GM12878 (cell line): ENCODE measurements around the gene SPIB. TPM values are rescaled to one million over a fixed set of nuclear protein-coding genes. Genes with fewer than 3 reads are reported as not detected.

Experiments used
- ATAC-seq: fragments of 200-7000 bp; cut with Tn5 transposase; 3 replicates; pipeline ENCODE4 v1.9.1; 2020; ENCODE audit warnings: mild to moderate bottlenecking, moderate library complexity
- BruUV-seq: library from RNA; stranded (reverse); fragments of 400-500 nt; replicated peaks from 2 replicates; lab custom pipeline; 2021; lab: Mats Ljungman, UMichigan
- CTCF ChIA-PET: fragments of 300-600 bp; sonication (Branson Sonifier 250); formaldehyde crosslinking; extraction: SDS; loops from one replicate; lab custom pipeline; 2021; ENCODE audit warnings: inconsistent platforms; lab: Yijun Ruan, JAX
- POLR2A ChIA-PET: fragments of 350-600 bp; formaldehyde crosslinking; extraction: SDS; loops from one replicate; lab custom pipeline; 2021; ENCODE audit warnings: inconsistent platforms; lab: Charles Lee
- RAD21 ChIA-PET: fragments of 300-600 bp; sonication (Branson Sonifier 250); formaldehyde crosslinking; loops from one replicate; lab custom pipeline; 2023; ENCODE audit warnings: antibody characterized with exemption; ENCODE audit not compliant: unreplicated experiment; lab: Charles Lee
- SMC1A ChIA-PET: fragments of 300-600 bp; sonication (Branson Sonifier 250); formaldehyde crosslinking; loops from one replicate; lab custom pipeline; 2023; ENCODE audit not compliant: unreplicated experiment, uncharacterized antibody; lab: Charles Lee
- DNase-seq: peaks from one replicate; pipeline ENCODE4 v3.0.0-alpha.2; 2011; ENCODE audit warnings: low read depth, low spot score
- FAIRE-seq: peaks from 3 replicates; lab custom pipeline; 2011; peaks lifted over from hg19 to GRCh38; lab: Jason Lieb, UNC
- H2AFZ ChIP-seq: 2 replicates; pipeline ENCODE4 v1.6.0; 2011; ENCODE audit warnings: low read depth, low read length, control low read depth; ENCODE audit not compliant: control insufficient read depth
- H3K27ac ChIP-seq: 2 replicates; pipeline ENCODE4 v1.5.1; 2011; ENCODE audit warnings: control low read depth; ENCODE audit not compliant: control insufficient read depth, insufficient read depth
- H3K27me3 ChIP-seq, 2 experiments: replicated peaks in 1 of 2; 2 replicates each; pipeline versions ENCODE4 v1.6.0 to v1.6.1; 2011; ENCODE audit warnings: low read length in 1 of 2; ENCODE audit not compliant: control insufficient read depth in 2 of 2, insufficient read depth in 2 of 2
- H3K36me3 ChIP-seq, 2 experiments: 2 replicates each; pipeline ENCODE4 v1.5.1; 2011; ENCODE audit warnings: low read length in 1 of 2; ENCODE audit not compliant: control insufficient read depth in 2 of 2, insufficient read depth in 2 of 2
- H3K4me1 ChIP-seq: 2 replicates; pipeline ENCODE4 v1.6.1; 2011; ENCODE audit warnings: mild to moderate bottlenecking, low read length, moderate library complexity, mixed read lengths; ENCODE audit not compliant: control insufficient read depth, insufficient read depth
- H3K4me2 ChIP-seq: 2 replicates; pipeline ENCODE4 v1.6.0; 2011; ENCODE audit warnings: control low read depth; ENCODE audit not compliant: control insufficient read depth, insufficient read depth
- H3K4me3 ChIP-seq: fragments of 200-600 bp; sonication (generic); 2 replicates; pipeline ENCODE4 v1.5.1; 2016
- H3K79me2 ChIP-seq: 2 replicates; pipeline ENCODE4 v1.6.0; 2011; ENCODE audit warnings: low read length; ENCODE audit not compliant: control insufficient read depth, insufficient read depth
- H3K9ac ChIP-seq: 2 replicates; pipeline ENCODE4 v1.8.0; 2011; ENCODE audit warnings: low read length, control low read depth, mixed read lengths; ENCODE audit not compliant: control insufficient read depth, insufficient read depth
- H3K9me3 ChIP-seq: replicated peaks from 3 replicates; pipeline ENCODE4 v1.5.1; 2011; ENCODE audit warnings: mild to moderate bottlenecking, low read length; ENCODE audit not compliant: control insufficient read depth, insufficient read depth
- H4K20me1 ChIP-seq: 2 replicates; pipeline ENCODE4 v1.6.0; 2011; ENCODE audit not compliant: control insufficient read depth, insufficient read depth
- ASH2L ChIP-seq: fragments of 300-600, 200-600 bp; sonication (generic); IDR thresholded peaks from 2 replicates; pipeline ENCODE4 v1.6.1; 2017; ENCODE audit warnings: low read depth, mild to moderate bottlenecking, borderline replicate concordance
- CHD1 ChIP-seq: IDR thresholded peaks from 2 replicates; pipeline ENCODE4 v1.6.1; 2012; ENCODE audit warnings: low read depth, low read length, improper control_type of control experiment
- EGR1 ChIP-seq, 2 experiments: IDR thresholded peaks; 1 replicate in 1 of 2; 2 replicates in 1 of 2; pipeline ENCODE4 v1.6.1; 2011 to 2012; ENCODE audit warnings: low read depth in 2 of 2, low read length in 2 of 2, borderline replicate concordance in 1 of 2, mild to moderate bottlenecking in 1 of 2, moderate library complexity in 1 of 2
- IKZF1 ChIP-seq: fragments of 450-650 bp; conservative IDR thresholded peaks from 2 replicates; pipeline ENCODE4 v1.6.1; 2017; ENCODE audit warnings: antibody characterized with exemption, mild to moderate bottlenecking
- MYC ChIP-seq: IDR thresholded peaks from 2 replicates; pipeline ENCODE4 v1.6.1; 2011; ENCODE audit warnings: mild to moderate bottlenecking, low read length, moderate library complexity, inconsistent platforms; ENCODE audit not compliant: insufficient read depth, insufficient replicate concordance, insufficient read length, severe bottlenecking
- NFYA ChIP-seq: IDR thresholded peaks from 2 replicates; pipeline ENCODE4 v1.6.1; 2011; ENCODE audit warnings: low read depth, mild to moderate bottlenecking, low read length, improper control_type of control experiment, borderline replicate concordance
- NR2C1 ChIP-seq: fragments of 450-650 bp; IDR thresholded peaks from 2 replicates; pipeline ENCODE4 v1.6.1; 2017; ENCODE audit warnings: antibody characterized with exemption, mild to moderate bottlenecking, moderate library complexity
- NR2C2 ChIP-seq: IDR thresholded peaks from 2 replicates; pipeline ENCODE4 v1.6.1; 2011; ENCODE audit warnings: borderline replicate concordance, low read depth; ENCODE audit not compliant: control insufficient read depth, insufficient read length
- PML ChIP-seq: IDR thresholded peaks from 2 replicates; pipeline ENCODE4 v1.6.1; 2012; ENCODE audit warnings: low read length, inconsistent platforms
- POLR2AphosphoS5 ChIP-seq: IDR thresholded peaks from 2 replicates; pipeline ENCODE4 v1.6.1; 2011; ENCODE audit warnings: mild to moderate bottlenecking, low read length, inconsistent platforms
- SMAD1 ChIP-seq: fragments of 450-650 bp; IDR thresholded peaks from 2 replicates; pipeline ENCODE4 v1.6.1; 2018; ENCODE audit warnings: mild to moderate bottlenecking, low read depth; ENCODE audit not compliant: partially characterized antibody
- SMARCA5 ChIP-seq: fragments of 450-650 bp; IDR thresholded peaks from 2 replicates; pipeline ENCODE4 v1.6.1; 2017; ENCODE audit warnings: mild to moderate bottlenecking
- SPI1 ChIP-seq: IDR thresholded peaks from 2 replicates; pipeline ENCODE4 v1.6.1; 2011; ENCODE audit warnings: low read depth, mild to moderate bottlenecking, low read length, moderate library complexity, borderline replicate concordance; ENCODE audit not compliant: insufficient read depth
- ZBTB33 ChIP-seq: fragments of 450-650 bp; IDR thresholded peaks from 2 replicates; pipeline ENCODE4 v1.6.1; 2017; ENCODE audit warnings: mild to moderate bottlenecking
- ZNF274 ChIP-seq: IDR thresholded peaks from one replicate; pipeline ENCODE4 v1.8.0; 2011; ENCODE audit not compliant: insufficient read length, insufficient read depth
- WGBS: methylation state at CpG from one replicate; pipeline ENCODE4 v1.1.6; 2016; ENCODE audit warnings: low lambda C conversion rate; ENCODE audit not compliant: insufficient replicate concordance, insufficient coverage; ENCODE audit errors: missing lambda C conversion rate; 5-methylcytosine and 5-hydroxymethylcytosine counted together
- in situ Hi-C: fragments of 300-500 bp; cut with MboI; formaldehyde crosslinking; loops from 9 replicates; pipeline ENCODE4 v1.14.3; 2018; ENCODE audit warnings: mixed read lengths
- intact Hi-C: fragments of 100-400 bp; cut with micrococcal nuclease; formaldehyde crosslinking; loops from one replicate; pipeline ENCODE4 v1.14.2; 2022; ENCODE audit not compliant: unreplicated experiment
- polyA plus RNA-seq, 11 experiments: library from polyadenylated mRNA; depleted of rRNA in 4 of 11; unstranded in 6 of 11; stranded (reverse) in 5 of 11; fragments of >200 nt; fragmentation: Nextera tagmentation in 4 of 11; fragmentation: Illumina TruSeq in 1 of 11; extraction: Ambion mirVana in 4 of 11; extraction: Trizol in 1 of 11; gene quantifications; 1 replicate in 1 of 11; 2 replicates in 10 of 11; pipeline versions ENCODE4 v1.2.1 to v1.2.3, GENCODE V29; 2011 to 2016; ENCODE audit warnings: inconsistent platforms in 2 of 11, missing spikeins in 2 of 11, low read depth in 1 of 11
- total RNA-seq, 4 experiments: library from RNA; depleted of rRNA in 3 of 4; stranded (reverse); fragments of >200 nt in 3 of 4; fragmentation: Illumina TruSeq in 1 of 4; extraction: Trizol in 1 of 4; gene quantifications; 2 replicates each; pipeline versions ENCODE4 v1.2.1 to v1.2.3, GENCODE V29; 2013 to 2021

SPIB gene
- total and polyA plus RNA-seq, 10 of the 15 experiments (the other 5 are each of a cell fraction or from before 2014, with no cell fraction given), result 3.5 to 123 (median 56.0) TPM

GRCh38 chr19:50402544-50403301 lies 16.0 kb upstream of the SPIB start:
- FAIRE-seq (no peak), DNase-seq (no peak), ATAC-seq (no peak)
- ChIA-PET CTCF (no interaction called here), RAD21 (no interaction called here), POLR2A (no interaction called here), SMC1A (interaction anchor here (0.6 kb wide), 2 partner anchors 9 to 58 kb away, joined by 3 read pairs; no protein-coding TSS in a partner anchor)
- TF ChIP-seq NR2C2 (no peak), NR2C1 (no peak), POLR2AphosphoS5 (no peak), ZBTB33 (no peak), NFYA (no peak), PML (no peak), SMARCA5 (no peak), ASH2L (no peak), IKZF1 (no peak), CHD1 (no peak), SMAD1 (no peak), ZNF274 (no peak), MYC (no peak), EGR1 (IDR thresholded peaks at IDR 0.05; ENCODE audit: borderline replicate concordance in 1 of 2, low read depth in 2 of 2, low read length in 2 of 2) (no peak), SPI1 (no peak)
- Histone ChIP-seq H3K4me3 (no peak overlapping the region), H3K4me1 (no peaks in the 10 kb centered on the region), H3K4me2 (no peak overlapping the region), H4K20me1 (no peaks in the 10 kb centered on the region), H3K9ac (no peak overlapping the region), H3K9me3 (no peaks in the 10 kb centered on the region), H3K36me3 (peaks cover 0 to 46% of the 10 kb centered on the region in 2 experiments; a peak in 2 of 4 replicates), H3K79me2 (no peaks in the 10 kb centered on the region; the same call in 1 of the 2 replicates), H3K27me3 (no peaks in the 10 kb centered on the region), H2AFZ (no peak overlapping the region), H3K27ac (no peak overlapping the region)
- WGBS, result 98% methylated on average over 39 of the region's 41 CpGs
- no TSS peak for BruUV-seq
- intact Hi-C loops (no loop called here), in situ Hi-C loops (no loop called here)
